Heart left ventricle (tissue), 16 donors: ENCODE data around the gene ATP2A1. TPM values are rescaled to one million over a fixed set of nuclear protein-coding genes. Genes with fewer than 3 reads are reported as not detected.
A peak's percentile ranks its signal among the peaks of the same experiment; 100 is the strongest.

Experiments used
- ATAC-seq, 4 donors: fragments of 200-7000 bp; cut with Tn5 transposase; one replicate each; pipeline ENCODE4 v1.9.1; 2020 to 2022; ENCODE audit warnings: moderate library complexity in 4 of 4, mild to moderate bottlenecking in 3 of 4, moderate number of reproducible peaks in 1 of 4
- DNase-seq, 5 donors: peaks; one replicate each; pipeline ENCODE4 v3.0.0-alpha.2; 2020
- H3K27ac ChIP-seq, 12 donors: fragments of 200-600 bp; sonication (generic) in 4 of 12; one replicate each; pipeline versions ENCODE4 v1.5.0 to v1.8.0; 2016 to 2022; ENCODE audit warnings: mild to moderate bottlenecking in 2 of 12
- H3K27me3 ChIP-seq, 9 donors: fragments of 200-600 bp; sonication (generic) in 2 of 9; one replicate each; pipeline versions ENCODE4 v1.5.1 to v1.8.0; 2016 to 2022; ENCODE audit warnings: mild to moderate bottlenecking in 3 of 9
- H3K36me3 ChIP-seq, 9 donors: fragments of 200-600 bp; sonication (generic) in 2 of 9; one replicate each; pipeline versions ENCODE4 v1.5.0 to v1.8.0; 2018 to 2022; ENCODE audit warnings: mild to moderate bottlenecking in 2 of 9
- H3K4me1 ChIP-seq, 12 donors: fragments of 200-600 bp; sonication (generic) in 4 of 12; one replicate each; pipeline versions ENCODE4 v1.5.0 to v1.8.0; 2016 to 2022; ENCODE audit warnings: mild to moderate bottlenecking in 3 of 12
- H3K4me3 ChIP-seq, 12 donors: fragments of 200-600 bp; sonication (generic) in 4 of 12; one replicate each; pipeline versions ENCODE4 v1.5.0 to v1.8.0; 2017 to 2022; ENCODE audit warnings: mild to moderate bottlenecking in 9 of 12, moderate library complexity in 4 of 12
- H3K9me3 ChIP-seq, 12 donors: fragments of 200-600 bp; sonication (generic) in 4 of 12; one replicate each; pipeline versions ENCODE4 v1.5.0 to v1.8.0; 2016 to 2022; ENCODE audit warnings: mild to moderate bottlenecking in 1 of 12
- CTCF ChIP-seq, 12 donors: fragments of 200-600 bp; sonication (generic) in 4 of 12; IDR thresholded peaks; one replicate each; pipeline versions ENCODE4 v1.5.0 to v1.8.0; 2018 to 2022; ENCODE audit warnings: antibody characterized with exemption in 12 of 12, mild to moderate bottlenecking in 5 of 12
- POLR2A ChIP-seq, 2 donors: fragments of 450-650 bp; IDR thresholded peaks; one replicate each; pipeline ENCODE4 v1.6.1; 2017; ENCODE audit warnings: antibody characterized with exemption in 2 of 2, mild to moderate bottlenecking in 2 of 2, moderate library complexity in 2 of 2
- WGBS, 4 donors: extraction: QIAGEN DNeasy Blood & Tissue Kit in 2 of 4; methylation state at CpG; one replicate each; pipeline versions ENCODE4 v1.1.5 to v1.1.7; 2013 to 2018; 5-methylcytosine and 5-hydroxymethylcytosine counted together
- intact Hi-C, 10 donors: fragments of 100-400 bp; cut with DNase I; formaldehyde crosslinking; loops; one replicate each; pipeline versions ENCODE4 v1.11.1 to v1.14.2; 2022
- polyA plus RNA-seq, 2 donors: library from polyadenylated mRNA; stranded (reverse); fragments of 200-250 nt; gene quantifications; one replicate each; pipeline ENCODE4 v1.2.3, GENCODE V29; 2013
- total RNA-seq, 9 donors: library from RNA; depleted of rRNA in 2 of 9; stranded (reverse); fragments of >200 nt in 2 of 9; fragmentation: NEBNext Ultra II Directional in 3 of 9; extraction: Animal tissue kit (Norgen Biotek cat#: 25700) in 3 of 9; gene quantifications; one replicate each; pipeline versions ENCODE4 v1.1.0 to v1.2.4, GENCODE V29; 2016 to 2023
- donor health status: ischemic (EF 13 %, LVEDD 7.1; RV severe dilation, severe dysfunction).
- donor health status: healthy with polysubstance abuse.
- donor health status: DM: no; HTN: yes; CAD: no.
- donor health status: DM: no; HTN: no; CAD: no.
- donor health status: ischemic (EF 25% LVEDD 6.9; RV normal size, moderate dysfunction).
- donor health status: ischemic (EF 25% LVEDD 5.7; RV mildly dilated, moderate dysfunction).
- donor health status: healthy.
- donor health status: DM: yes; HTN: yes; CAD: no.
- donor health status: ischemic (EF 35%, LVEDD 5.7; RV mildly dilated, moderate dysfunction).
- donor health status: nonischemic (EF 11% LVEDD 7.7; RV severe dilation, severe dysfunction).
- donor health status: DM: yes; HTN: yes; CAD: no.
- donor health status: PGD.
- donor health status: ischemic (EF 29% LVEDD 5.4; RV normal size, mild dysfunction).
- donor health status: nonischemic (EF 23%, LVEDD 6.1; RV moderate dilation, normal function).

Gene ATP2A1
- total and polyA plus RNA-seq, 11 donors, result 0.06 to 0.63 (median 0.39) TPM; not detected in 4

- no peak for TF ChIP-seq CTCF (IDR thresholded peaks at IDR 0.05)
- no peak for TF ChIP-seq POLR2A (IDR thresholded peaks at IDR 0.05)
- ATAC-seq (peak in 3 of 4 donors; percentile 3 to 12 (median 5)), DNase-seq (no peak)
- Histone ChIP-seq H3K36me3 (peaks cover 6 to 92% (median 81%) of the 10 kb centered on the region in 9 donors), H3K27ac (no peak overlapping the region), H3K4me3 (no peak overlapping the region), H3K9me3 (no peaks in the 10 kb centered on the region), H3K4me1 (no peaks in the 10 kb centered on the region), H3K27me3 (no peaks in the 10 kb centered on the region)
- 87 to 92% (median 89%) methylated on average over 20 to 25 of the region's 25 CpGs for WGBS, 4 donors
- intact Hi-C loops, result no loop called here
Observed at GRCh38 chr16:28834873-28835863, 43.1 kb upstream of the ATP2A1 start.

- ATAC-seq (peak in 1 of 4 donors; percentile 9), DNase-seq (no peak)
- Histone ChIP-seq H3K27me3 (no peaks in the 10 kb centered on the region), H3K4me3 (no peak overlapping the region), H3K9me3 (no peaks in the 10 kb centered on the region), H3K36me3 (peaks cover 6 to 86% (median 75%) of the 10 kb centered on the region in 9 donors), H3K4me1 (no peaks in the 10 kb centered on the region), H3K27ac (no peak overlapping the region)
- intact Hi-C loops, result no loop called here
- 92 to 94% (median 93%) methylated on average over 21 to 25 of the region's 25 CpGs for WGBS, 4 donors
- TF ChIP-seq POLR2A (IDR thresholded peaks at IDR 0.05) (no peak), CTCF (IDR thresholded peaks at IDR 0.05) (no peak)
Observed at GRCh38 chr16:28835864-28836760, 42.2 kb upstream of the ATP2A1 start.

- WGBS, 4 donors, result 80 to 89% (median 81%) methylated on average over 7 to 8 of the region's 8 CpGs
- ATAC-seq (no peak), DNase-seq (no peak)
- Histone ChIP-seq H3K27me3 (no peaks in the 10 kb centered on the region), H3K4me3 (no peak overlapping the region), H3K36me3 (peaks cover 6 to 86% (median 75%) of the 10 kb centered on the region in 9 donors), H3K9me3 (no peaks in the 10 kb centered on the region), H3K4me1 (no peaks in the 10 kb centered on the region), H3K27ac (no peak overlapping the region)
- intact Hi-C loops, result no loop called here
- TF ChIP-seq POLR2A (IDR thresholded peaks at IDR 0.05) (no peak), CTCF (IDR thresholded peaks at IDR 0.05) (no peak)
Observed at GRCh38 chr16:28836761-28837064, 41.6 kb upstream of the ATP2A1 start.
